ENCODE results near the gene TNFAIP8L1. TPM values are rescaled to one million over a fixed set of nuclear protein-coding genes. Genes with fewer than 3 reads are reported as not detected.
"Not testable (repeated sequence)": the region's sequence is repeated elsewhere in the genome, so short reads cannot be mapped to it uniquely, and the experiment has no call there.

Gene TNFAIP8L1
- total RNA-seq, 1 experiment from 2014 or later = 22.2 TPM

DNA sequence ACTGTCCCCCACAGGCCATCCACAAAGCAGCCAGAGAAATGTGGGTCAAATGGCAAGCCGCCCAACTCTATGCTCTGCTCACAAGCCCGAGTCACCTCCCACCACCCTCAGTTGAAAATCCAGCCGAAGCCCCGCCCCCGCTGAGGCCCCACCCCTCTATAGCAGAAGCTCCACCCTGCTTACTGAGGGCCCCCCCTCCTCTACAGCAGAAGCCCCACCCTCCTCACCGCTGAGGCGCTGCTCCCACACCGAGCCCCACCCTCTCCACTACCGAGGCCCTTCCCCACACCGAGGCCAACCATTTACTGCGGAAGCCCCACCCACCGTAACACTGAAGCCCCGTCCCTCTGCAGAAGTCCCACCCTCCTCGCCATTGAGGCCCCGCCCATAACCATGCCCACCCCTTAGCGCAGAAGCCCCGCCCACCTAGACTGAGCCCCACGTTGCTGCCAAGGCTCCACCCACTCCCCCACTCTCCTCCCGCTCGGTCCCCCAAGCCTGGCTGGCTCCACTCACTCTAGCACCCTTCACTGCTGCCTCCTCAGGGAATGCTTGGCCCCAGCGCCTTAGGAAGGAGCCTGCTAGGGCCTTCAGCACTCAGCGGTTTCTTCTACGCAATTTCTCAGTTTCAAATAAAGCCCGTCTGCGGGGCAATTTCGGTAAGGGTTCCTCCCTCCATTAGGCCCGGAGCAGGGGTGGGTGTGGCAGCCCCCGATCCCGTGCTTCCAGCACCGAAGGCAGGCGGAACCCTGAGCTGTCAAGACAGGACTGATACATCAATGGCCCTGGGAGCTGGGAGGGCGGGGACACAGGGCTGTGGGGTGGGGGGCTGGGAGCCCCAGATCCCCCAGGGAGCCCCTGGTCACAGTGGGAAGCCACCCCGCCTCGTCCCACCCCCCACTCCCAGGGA, 39.8 kb downstream of the TNFAIP8L1 start:
- intact Hi-C loops (cut with micrococcal nuclease) = no loop called here
- H3K9ac ChIP-seq (ENCODE audit: low read length) = no peak overlapping the region
- H3K4me1 ChIP-seq (ENCODE audit: control insufficient read depth in 1 of 2, insufficient read depth in 2 of 2, low read length in 2 of 2) = peaks cover 4 to 25% of the 10 kb centered on the region in 2 experiments; a peak in 3 of 4 replicates
- POLR2A ChIA-PET = interaction anchor here (1.4 kb wide), 1 partner anchor 34 kb away, joined by 4 read pairs; no protein-coding TSS in a partner anchor
- H3K4me2 ChIP-seq (ENCODE audit: low read length) = no peak overlapping the region
- H3K9me3 ChIP-seq (ENCODE audit: control insufficient read depth in 1 of 2, insufficient read depth in 1 of 2, low read depth in 1 of 2, low read length in 2 of 2) = no peaks in the 10 kb centered on the region
- peak; percentile 79 for ATAC-seq
- no peaks in the 10 kb centered on the region for H4K20me1 ChIP-seq (ENCODE audit: insufficient read depth)
- 0 out of 2 replicates have a peak overlapping the region, but pooled peaks have one; percentile 2 for H3K27ac ChIP-seq (ENCODE audit: low read depth, low read length)
- H3K4me3 ChIP-seq (replicated peaks in 1 of 2; ENCODE audit: low read depth in 1 of 2, low read length in 2 of 2) = no peak overlapping the region
- no peaks in the 10 kb centered on the region for H3K9me2 ChIP-seq (ENCODE audit: insufficient read depth)
- peaks cover 0 to 28% of the 10 kb centered on the region in 2 experiments; a peak in 1 of 4 replicates for H3K36me3 ChIP-seq (ENCODE audit: control insufficient read depth in 1 of 2, insufficient read depth in 2 of 2, low read length in 2 of 2)
- peak; percentile 51 for DNase-seq (ENCODE audit: low read depth, low spot score)
- TF ChIP-seq YY1 (IDR thresholded peaks at IDR 0.05; ENCODE audit: extremely low read depth, insufficient replicate concordance, low read depth, low read length) = no peak
- no peak for TF ChIP-seq JUND (IDR thresholded peaks at IDR 0.05)
- TF ChIP-seq FOSL1 (IDR thresholded peaks at IDR 0.05; ENCODE audit: low read depth) = no peak
- TF ChIP-seq, protein P1, sequence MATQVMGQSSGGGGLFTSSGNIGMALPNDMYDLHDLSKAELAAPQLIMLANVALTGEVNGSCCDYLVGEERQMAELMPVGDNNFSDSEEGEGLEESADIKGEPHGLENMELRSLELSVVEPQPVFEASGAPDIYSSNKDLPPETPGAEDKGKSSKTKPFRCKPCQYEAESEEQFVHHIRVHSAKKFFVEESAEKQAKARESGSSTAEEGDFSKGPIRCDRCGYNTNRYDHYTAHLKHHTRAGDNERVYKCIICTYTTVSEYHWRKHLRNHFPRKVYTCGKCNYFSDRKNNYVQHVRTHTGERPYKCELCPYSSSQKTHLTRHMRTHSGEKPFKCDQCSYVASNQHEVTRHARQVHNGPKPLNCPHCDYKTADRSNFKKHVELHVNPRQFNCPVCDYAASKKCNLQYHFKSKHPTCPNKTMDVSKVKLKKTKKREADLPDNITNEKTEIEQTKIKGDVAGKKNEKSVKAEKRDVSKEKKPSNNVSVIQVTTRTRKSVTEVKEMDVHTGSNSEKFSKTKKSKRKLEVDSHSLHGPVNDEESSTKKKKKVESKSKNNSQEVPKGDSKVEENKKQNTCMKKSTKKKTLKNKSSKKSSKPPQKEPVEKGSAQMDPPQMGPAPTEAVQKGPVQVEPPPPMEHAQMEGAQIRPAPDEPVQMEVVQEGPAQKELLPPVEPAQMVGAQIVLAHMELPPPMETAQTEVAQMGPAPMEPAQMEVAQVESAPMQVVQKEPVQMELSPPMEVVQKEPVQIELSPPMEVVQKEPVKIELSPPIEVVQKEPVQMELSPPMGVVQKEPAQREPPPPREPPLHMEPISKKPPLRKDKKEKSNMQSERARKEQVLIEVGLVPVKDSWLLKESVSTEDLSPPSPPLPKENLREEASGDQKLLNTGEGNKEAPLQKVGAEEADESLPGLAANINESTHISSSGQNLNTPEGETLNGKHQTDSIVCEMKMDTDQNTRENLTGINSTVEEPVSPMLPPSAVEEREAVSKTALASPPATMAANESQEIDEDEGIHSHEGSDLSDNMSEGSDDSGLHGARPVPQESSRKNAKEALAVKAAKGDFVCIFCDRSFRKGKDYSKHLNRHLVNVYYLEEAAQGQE (IDR thresholded peaks at IDR 0.05; ENCODE audit: low read depth) = no peak
- TF ChIP-seq, protein P2, sequence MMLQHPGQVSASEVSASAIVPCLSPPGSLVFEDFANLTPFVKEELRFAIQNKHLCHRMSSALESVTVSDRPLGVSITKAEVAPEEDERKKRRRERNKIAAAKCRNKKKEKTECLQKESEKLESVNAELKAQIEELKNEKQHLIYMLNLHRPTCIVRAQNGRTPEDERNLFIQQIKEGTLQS (IDR thresholded peaks at IDR 0.05) = no peak
- TF ChIP-seq EZH2phosphoT487 (IDR thresholded peaks at IDR 0.05; ENCODE audit: borderline replicate concordance) = no peak
- TF ChIP-seq CBX3 (IDR thresholded peaks at IDR 0.05; ENCODE audit: low read depth) = no peak
- no peak for TF ChIP-seq CEBPB (IDR thresholded peaks at IDR 0.05; ENCODE audit: low read depth)
- TF ChIP-seq, protein P3, sequence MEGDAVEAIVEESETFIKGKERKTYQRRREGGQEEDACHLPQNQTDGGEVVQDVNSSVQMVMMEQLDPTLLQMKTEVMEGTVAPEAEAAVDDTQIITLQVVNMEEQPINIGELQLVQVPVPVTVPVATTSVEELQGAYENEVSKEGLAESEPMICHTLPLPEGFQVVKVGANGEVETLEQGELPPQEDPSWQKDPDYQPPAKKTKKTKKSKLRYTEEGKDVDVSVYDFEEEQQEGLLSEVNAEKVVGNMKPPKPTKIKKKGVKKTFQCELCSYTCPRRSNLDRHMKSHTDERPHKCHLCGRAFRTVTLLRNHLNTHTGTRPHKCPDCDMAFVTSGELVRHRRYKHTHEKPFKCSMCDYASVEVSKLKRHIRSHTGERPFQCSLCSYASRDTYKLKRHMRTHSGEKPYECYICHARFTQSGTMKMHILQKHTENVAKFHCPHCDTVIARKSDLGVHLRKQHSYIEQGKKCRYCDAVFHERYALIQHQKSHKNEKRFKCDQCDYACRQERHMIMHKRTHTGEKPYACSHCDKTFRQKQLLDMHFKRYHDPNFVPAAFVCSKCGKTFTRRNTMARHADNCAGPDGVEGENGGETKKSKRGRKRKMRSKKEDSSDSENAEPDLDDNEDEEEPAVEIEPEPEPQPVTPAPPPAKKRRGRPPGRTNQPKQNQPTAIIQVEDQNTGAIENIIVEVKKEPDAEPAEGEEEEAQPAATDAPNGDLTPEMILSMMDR (IDR thresholded peaks at IDR 0.05 in 2 of 3, conservative IDR thresholded peaks at IDR 0.05 in 1 of 3; ENCODE audit: borderline replicate concordance in 1 of 3, insufficient read depth in 1 of 3, low read depth in 2 of 3, low read length in 2 of 3) = no peak
- TF ChIP-seq, protein P4, sequence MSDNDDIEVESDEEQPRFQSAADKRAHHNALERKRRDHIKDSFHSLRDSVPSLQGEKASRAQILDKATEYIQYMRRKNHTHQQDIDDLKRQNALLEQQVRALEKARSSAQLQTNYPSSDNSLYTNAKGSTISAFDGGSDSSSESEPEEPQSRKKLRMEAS (IDR thresholded peaks at IDR 0.05) = no peak
- no peak for TF ChIP-seq SRF (IDR thresholded peaks at IDR 0.05; ENCODE audit: low read depth)
- no peaks in the 10 kb centered on the region for H3K79me2 ChIP-seq (ENCODE audit: insufficient read depth, low read length)
- no peaks in the 10 kb centered on the region for H3K27me3 ChIP-seq (ENCODE audit: insufficient read depth, low read length)
- RAD21 ChIA-PET (ENCODE audit: low non-redundant PET in 1 of 2, low total read pairs in 2 of 2, uncharacterized antibody in 2 of 2, unreplicated experiment in 2 of 2) = no interaction called here
- CTCF ChIA-PET = interaction anchor here (1.1 kb wide), 1 partner anchor 8 kb away, joined by 3 read pairs; no protein-coding TSS in a partner anchor
- no TSS peak for BruUV-seq (replicated peaks)
- H2AFZ ChIP-seq (ENCODE audit: low read depth, low read length, poor library complexity, severe bottlenecking) = no peak overlapping the region

DNA sequence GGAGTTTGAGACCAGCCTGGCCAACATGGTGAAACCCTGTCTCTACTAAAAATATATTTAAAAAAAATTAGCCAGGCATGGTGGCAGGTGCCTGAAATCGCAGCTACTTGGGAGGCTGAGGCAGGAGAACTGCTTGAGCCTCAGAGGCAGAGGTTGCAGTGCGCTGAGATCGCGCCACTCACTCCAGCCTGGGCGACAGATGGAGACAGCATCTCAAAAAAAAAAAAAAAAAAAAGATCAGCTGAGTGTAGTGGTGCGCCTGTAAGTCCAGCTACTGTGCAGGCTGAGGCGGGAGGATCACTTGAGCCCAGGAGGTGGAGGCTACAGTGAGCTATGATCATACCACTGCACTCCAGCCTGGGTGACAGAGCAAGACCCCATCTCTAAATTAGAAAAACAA, 40.7 kb downstream of the TNFAIP8L1 start:
- POLR2A ChIA-PET = interaction anchor here (0.7 kb wide), 1 partner anchor 57 kb away, joined by 4 read pairs; no protein-coding TSS in a partner anchor
- H3K4me2 ChIP-seq (ENCODE audit: low read length); BruUV-seq (replicated peaks); H3K27me3 ChIP-seq (ENCODE audit: insufficient read depth, low read length); H3K27ac ChIP-seq (ENCODE audit: low read depth, low read length); H3K4me3 ChIP-seq (replicated peaks in 1 of 2; ENCODE audit: low read depth in 1 of 2, low read length in 2 of 2); H3K9me3 ChIP-seq (ENCODE audit: control insufficient read depth in 1 of 2, insufficient read depth in 1 of 2, low read depth in 1 of 2, low read length in 2 of 2); H2AFZ ChIP-seq (ENCODE audit: low read depth, low read length, poor library complexity, severe bottlenecking); ATAC-seq; DNase-seq (ENCODE audit: low read depth, low spot score); H3K9me2 ChIP-seq (ENCODE audit: insufficient read depth); H4K20me1 ChIP-seq (ENCODE audit: insufficient read depth); H3K9ac ChIP-seq (ENCODE audit: low read length); H3K79me2 ChIP-seq (ENCODE audit: insufficient read depth, low read length); intact Hi-C loops (cut with micrococcal nuclease); RAD21 ChIA-PET (ENCODE audit: low non-redundant PET in 1 of 2, low total read pairs in 2 of 2, uncharacterized antibody in 2 of 2, unreplicated experiment in 2 of 2): not testable (repeated sequence)
- peaks cover 0 to 28% of the 10 kb centered on the region in 2 experiments; a peak in 1 of 4 replicates for H3K36me3 ChIP-seq (ENCODE audit: control insufficient read depth in 1 of 2, insufficient read depth in 2 of 2, low read length in 2 of 2)
- peaks cover 4 to 25% of the 10 kb centered on the region in 2 experiments; a peak in 3 of 4 replicates for H3K4me1 ChIP-seq (ENCODE audit: control insufficient read depth in 1 of 2, insufficient read depth in 2 of 2, low read length in 2 of 2)
- CTCF ChIA-PET = interaction anchor here (1.1 kb wide), 1 partner anchor 9 kb away, joined by 3 read pairs; no protein-coding TSS in a partner anchor

All from HCT116 (cell line).